Mesenteric fat pad (tissue), 1 donor: ENCODE measurements around the gene GMDS. TPM values are rescaled to one million over a fixed set of nuclear protein-coding genes. Genes with fewer than 3 reads are reported as not detected.

Source experiments
- DNase-seq: peaks from one replicate; pipeline ENCODE4 v3.0.0-alpha.2; 2020; ENCODE audit warnings: low spot score
- total RNA-seq: library from RNA; stranded (reverse); fragmentation: NEBNext Ultra II Directional; extraction: Animal tissue kit (Norgen Biotek cat#: 25700); gene quantifications from one replicate; pipeline ENCODE4 v1.2.1, GENCODE V29; 2021
- donor health status: DM: yes; HTN: yes; CAD: no.

GMDS gene
- total RNA-seq, 1 donor from 2014 or later, result 10.3 TPM

- no peak for DNase-seq
These were observed 636.3 kb downstream of the GMDS start for GRCh38 chr6:1609041-1609647.

GRCh38 chr6:1608222-1609040, 637.0 kb downstream of the GMDS start:
- DNase-seq, result no peak

- DNase-seq, result no peak
These were observed 637.7 kb downstream of the GMDS start for GRCh38 chr6:1607516-1608221.

GRCh38 chr6:1606780-1607515, 638.5 kb downstream of the GMDS start:
- no peak for DNase-seq

- DNase-seq, result no peak
These were observed 639.3 kb downstream of the GMDS start for GRCh38 chr6:1605893-1606779.

GRCh38 chr6:1605004-1605892, 640.2 kb downstream of the GMDS start:
- no peak for DNase-seq

GRCh38 chr6:1604158-1605003, 641.0 kb downstream of the GMDS start:
- no peak for DNase-seq

- no peak for DNase-seq
These were observed 641.7 kb downstream of the GMDS start for GRCh38 chr6:1603708-1604107.

- DNase-seq, result no peak
These were observed 643.2 kb downstream of the GMDS start for GRCh38 chr6:1602049-1602713.

- DNase-seq, result no peak
These were observed 644.0 kb downstream of the GMDS start for GRCh38 chr6:1601158-1602048.

GRCh38 chr6:1600764-1601157, 644.6 kb downstream of the GMDS start:
- DNase-seq, result no peak

- no peak for DNase-seq
These were observed 645.2 kb downstream of the GMDS start for GRCh38 chr6:1600063-1600763.

- no peak for DNase-seq
These were observed 645.9 kb downstream of the GMDS start for GRCh38 chr6:1599469-1599868.

- peak; percentile 87 for DNase-seq
These were observed 646.5 kb downstream of the GMDS start for GRCh38 chr6:1598886-1599285.

- no peak for DNase-seq
These were observed 647.0 kb downstream of the GMDS start for GRCh38 chr6:1598433-1598832.

GRCh38 chr6:1597924-1598323, 647.5 kb downstream of the GMDS start:
- no peak for DNase-seq
